Measurements from ENCODE around the gene BORCS5.
"Not testable (repeated sequence)": the region's sequence is repeated elsewhere in the genome, so short reads cannot be mapped to it uniquely, and the experiment has no call there.

The BORCS5 gene

GRCh38 chr12:12461923-12462315 is 105.0 kb downstream of the BORCS5 start:
- no peak for DNase-seq (ENCODE audit: low spot score)

GRCh38 chr12:12465522-12465921 is 108.6 kb downstream of the BORCS5 start:
- DNase-seq (ENCODE audit: low spot score): no peak

DNA sequence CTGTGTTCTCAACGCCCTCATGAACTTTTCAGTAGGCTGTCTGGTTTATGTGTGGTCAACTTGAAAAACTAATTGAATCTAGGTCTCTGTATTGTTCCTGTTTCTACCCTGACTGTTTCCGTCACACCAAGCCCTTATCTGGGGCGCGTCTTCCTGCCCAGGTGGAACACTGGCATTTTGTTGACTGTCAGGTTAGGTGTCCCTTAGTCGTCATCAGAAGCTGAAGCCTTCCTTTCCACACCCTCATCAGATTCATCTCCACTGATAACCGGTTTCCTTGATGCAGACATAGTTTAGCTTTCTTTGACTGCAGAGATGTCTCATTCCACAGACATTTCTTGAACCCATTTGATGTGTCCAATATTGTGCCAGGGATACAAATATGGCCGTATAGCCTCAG is 109.3 kb downstream of the BORCS5 start:
- no peak for DNase-seq (ENCODE audit: low spot score)

- no peak for DNase-seq (ENCODE audit: low spot score)
Measured at GRCh38 chr12:12467264-12467663, 110.4 kb downstream of the BORCS5 start.

DNA sequence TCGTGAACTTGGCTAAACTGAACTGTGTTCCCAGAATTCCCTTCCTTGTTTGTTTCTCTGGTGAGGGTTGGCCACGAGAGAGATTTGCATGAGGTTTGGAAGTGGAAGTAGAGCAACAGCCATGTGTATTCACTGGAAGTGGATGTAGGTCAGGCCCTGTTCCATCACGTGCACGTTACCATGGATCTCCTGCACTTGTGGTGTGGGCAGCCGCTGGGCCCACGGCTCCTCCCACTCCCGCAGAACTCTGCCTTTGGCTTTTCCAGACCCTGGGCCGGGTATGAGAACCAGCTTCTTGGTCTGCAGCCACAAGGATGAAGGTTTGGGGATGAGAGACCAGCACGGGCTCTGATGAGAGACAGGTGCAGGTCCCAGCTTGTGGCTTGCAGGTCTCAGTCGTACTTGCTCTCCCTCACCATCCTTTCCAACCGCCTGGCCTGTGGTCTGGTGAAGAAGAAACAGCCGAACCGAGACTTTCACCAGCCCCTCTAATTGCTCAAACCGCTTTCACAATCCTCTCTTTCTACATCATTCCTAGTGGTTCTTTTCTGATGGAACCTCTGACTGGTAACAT is 110.9 kb downstream of the BORCS5 start:
- no peak for DNase-seq (ENCODE audit: low spot score)

- DNase-seq (ENCODE audit: low spot score): no peak
Measured at GRCh38 chr12:12468575-12468974, 111.7 kb downstream of the BORCS5 start.

- DNase-seq (ENCODE audit: low spot score): no peak
Measured at GRCh38 chr12:12469386-12469785, 112.5 kb downstream of the BORCS5 start.

DNA sequence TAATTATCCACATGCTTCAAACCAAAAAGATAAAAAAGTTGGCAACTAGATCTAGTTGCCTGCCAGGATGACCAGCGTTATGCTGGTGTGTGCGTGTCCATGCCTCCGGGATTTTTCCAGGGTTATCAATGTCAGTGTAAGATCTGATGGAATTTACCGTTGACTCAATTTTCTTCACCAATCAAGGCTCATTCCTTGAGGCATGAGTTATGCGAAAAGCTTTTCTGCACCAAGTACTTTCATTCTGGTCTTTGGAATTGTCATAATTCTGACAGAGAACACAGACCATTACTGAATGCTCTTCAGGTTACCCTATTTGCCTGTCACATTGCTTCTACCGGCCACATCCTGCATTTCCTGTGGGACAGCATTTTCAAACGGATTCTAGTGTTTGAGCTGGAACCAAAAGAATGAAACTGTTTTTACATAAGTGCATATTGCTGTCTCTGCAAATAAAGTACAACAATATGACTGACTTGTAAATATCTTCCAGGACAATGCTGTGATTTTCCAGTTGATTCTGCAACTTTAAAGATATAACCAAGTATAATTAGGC is 114.0 kb downstream of the BORCS5 start:
- no peak for DNase-seq (ENCODE audit: low spot score)

DNA sequence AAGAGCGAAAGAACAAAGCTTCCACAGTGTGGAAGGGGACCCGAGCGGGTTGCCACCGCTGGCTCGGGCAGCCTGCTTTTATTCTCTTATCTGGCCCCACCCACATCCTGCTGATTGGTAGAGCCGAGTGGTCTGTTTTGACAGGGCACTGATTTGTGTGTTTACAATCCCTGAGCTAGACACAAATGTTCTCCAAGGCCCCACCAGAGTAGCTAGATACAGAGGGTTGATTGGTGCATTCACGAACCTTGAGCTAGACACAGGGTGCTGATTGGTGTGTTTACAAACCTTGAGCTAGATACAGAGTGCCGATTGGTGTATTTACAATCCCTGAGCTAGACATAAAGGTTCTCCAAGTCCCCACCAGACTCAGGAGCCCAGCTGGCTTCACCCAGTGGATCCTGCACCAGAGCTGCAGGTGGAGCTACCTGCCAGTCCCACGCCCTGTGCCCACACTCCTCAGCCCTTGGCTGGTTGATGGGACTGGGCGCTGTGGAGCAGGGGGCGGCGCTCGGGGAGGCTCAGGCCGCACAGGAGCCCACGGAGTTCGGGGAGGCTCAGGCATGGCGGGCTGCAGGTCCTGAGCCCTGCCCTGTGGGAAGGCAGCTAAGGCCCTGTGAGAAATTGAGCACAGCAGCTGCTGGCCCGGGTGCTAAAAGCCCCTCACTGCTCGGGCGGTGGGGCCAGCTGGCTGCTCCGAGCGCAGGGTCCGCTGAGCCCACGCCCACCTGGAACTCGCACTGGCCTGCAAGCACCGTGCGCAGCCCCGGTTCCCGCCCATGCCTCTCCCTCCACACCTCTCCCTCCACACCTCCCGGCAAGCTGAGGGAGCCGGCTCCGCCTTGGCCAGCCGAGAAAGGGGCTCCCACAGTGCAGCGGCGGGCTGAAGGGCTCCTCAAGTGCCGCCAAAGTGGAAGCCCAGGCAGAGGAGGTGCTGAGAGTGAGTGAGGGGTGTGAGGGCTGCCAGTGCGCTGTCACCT is 115.4 kb downstream of the BORCS5 start:
- DNase-seq (ENCODE audit: low spot score): not testable (repeated sequence)

DNA sequence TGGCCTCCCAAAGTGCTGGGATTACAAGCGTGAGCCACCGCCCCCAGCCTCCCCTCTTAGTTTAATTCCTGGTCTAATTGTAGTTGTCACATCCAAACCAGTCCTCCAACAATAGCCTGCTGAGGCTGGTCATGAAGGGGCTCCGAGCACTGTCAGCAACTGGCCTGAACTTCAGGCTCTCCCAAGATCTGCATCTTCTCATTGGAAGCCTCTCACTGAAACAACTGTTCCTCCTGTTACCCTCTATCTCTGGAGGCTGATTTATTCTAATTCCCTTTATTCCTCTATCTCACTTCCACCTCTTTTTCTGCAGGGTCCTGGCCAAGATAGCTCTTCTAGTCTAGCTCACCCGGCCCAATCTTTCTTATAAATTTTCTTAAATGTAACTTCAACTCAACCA is 116.3 kb downstream of the BORCS5 start:
- no peak for DNase-seq (ENCODE audit: low spot score)

GRCh38 chr12:12474471-12474928 is 117.6 kb downstream of the BORCS5 start:
- DNase-seq (ENCODE audit: low spot score): no peak

DNA sequence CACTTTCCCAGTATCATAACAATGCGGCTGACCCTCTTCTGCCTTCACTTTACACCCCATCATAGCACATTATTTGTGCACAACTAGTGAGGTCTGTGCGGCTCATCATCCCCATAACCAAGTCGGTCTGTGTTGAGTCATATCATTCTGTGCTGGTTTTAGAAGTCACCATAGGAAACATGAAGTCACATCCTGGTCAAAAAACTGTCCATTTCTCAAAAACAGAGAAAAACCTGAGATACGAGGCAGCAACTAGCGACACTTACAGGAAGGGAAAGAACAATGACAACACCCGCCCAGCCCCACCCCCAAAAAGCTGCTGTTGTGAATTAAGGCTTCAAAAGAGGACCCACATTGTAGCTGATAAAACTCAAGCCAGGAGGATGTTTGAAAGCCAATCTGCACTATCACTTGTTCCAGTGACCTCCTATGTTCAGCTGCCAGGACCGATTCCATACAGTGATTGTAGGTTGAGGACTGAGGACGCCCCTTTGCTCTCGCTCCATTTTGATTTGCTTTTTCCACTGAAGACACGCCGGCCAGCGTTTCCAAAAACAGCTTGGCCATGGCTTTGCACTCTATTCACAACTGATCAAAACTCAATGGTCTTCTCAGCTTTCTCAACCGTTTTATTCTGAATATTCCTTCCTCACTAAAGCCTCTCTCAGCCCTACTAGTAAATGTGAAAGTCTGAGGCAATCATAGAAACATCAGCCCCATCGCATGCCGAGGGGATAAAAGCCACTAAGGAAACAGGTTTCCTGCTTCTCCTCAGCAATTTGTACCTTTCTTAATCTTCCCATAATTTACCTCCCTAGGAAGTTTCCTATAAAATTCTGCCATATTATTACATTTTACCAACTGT is 118.3 kb downstream of the BORCS5 start:
- no peak for DNase-seq (ENCODE audit: low spot score)

GRCh38 chr12:12476857-12477531 is 120.1 kb downstream of the BORCS5 start:
- DNase-seq (ENCODE audit: low spot score): no peak

GRCh38 chr12:12477532-12477890 is 120.6 kb downstream of the BORCS5 start:
- no peak for DNase-seq (ENCODE audit: low spot score)

GRCh38 chr12:12480074-12480473 is 123.2 kb downstream of the BORCS5 start:
- DNase-seq (ENCODE audit: low spot score): no peak

DNA sequence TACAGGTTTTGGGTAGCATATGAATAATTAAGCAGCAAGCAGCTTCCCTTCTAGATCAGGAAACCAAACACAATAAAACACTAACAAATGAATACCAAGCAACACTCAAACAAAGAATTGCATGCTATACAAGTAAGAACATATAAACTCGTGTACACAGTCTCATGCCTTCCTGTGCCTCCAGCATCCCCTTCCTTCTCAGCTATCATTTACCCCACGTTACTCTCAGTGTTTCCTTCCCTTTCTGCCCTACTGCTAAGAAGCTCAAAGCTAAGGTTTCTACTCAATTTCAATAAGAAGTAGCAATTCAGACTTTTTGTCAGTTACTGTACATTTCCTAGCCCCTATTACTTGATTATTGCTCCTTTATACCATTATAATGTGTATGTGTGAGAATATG is 124.8 kb downstream of the BORCS5 start:
- DNase-seq (ENCODE audit: low spot score): no peak

DNA sequence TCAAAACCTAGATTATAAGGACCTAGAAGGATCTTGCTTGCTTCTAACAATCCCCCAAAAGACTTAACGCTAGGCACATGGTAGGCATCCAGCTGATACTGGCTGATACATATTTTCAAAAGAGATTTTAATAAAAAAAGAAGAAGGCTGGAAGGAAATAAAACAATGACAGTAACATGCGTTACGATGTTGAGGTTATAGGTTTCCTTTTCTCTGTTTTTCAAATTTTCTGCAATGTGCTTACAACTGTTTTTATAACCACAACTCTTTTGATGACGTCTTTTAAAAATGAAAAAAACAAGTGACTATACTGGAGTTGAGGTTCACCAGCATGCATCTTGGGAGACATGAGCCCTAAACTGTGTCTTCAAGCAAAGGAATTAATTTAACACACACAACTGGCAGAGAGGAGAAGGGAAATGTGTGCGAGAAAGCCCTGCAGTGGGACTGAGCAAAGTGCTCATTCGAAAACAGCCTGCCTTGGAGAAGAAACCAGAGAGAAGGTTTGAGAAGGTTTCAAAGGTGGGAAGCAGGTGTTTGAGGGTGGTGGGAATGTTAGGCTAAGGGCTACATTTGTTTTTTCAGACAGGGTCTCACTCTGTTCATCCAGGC is 125.4 kb downstream of the BORCS5 start:
- no peak for DNase-seq (ENCODE audit: low spot score)

- DNase-seq (ENCODE audit: low spot score): no peak
Measured at GRCh38 chr12:12482959-12483358, 126.1 kb downstream of the BORCS5 start.

DNA sequence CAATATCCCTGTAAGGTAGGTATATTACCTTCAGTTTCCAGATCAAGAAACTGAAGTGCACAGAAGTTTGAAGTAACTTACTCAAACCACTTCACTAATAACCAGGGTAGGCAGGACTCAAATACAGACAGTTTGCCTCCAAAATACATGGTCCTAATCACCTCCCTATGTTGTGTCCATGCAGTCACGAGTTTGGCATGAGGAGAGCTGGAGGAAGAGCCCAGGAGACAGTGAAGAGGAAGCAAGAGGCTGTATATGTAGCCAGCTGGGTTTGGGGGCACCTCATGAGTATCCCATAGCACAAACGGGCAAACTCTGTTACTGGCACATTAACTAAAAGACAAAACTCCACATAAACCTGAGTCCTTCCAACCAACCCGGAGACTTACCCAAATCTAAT is 126.6 kb downstream of the BORCS5 start:
- no peak for DNase-seq (ENCODE audit: low spot score)

DNA sequence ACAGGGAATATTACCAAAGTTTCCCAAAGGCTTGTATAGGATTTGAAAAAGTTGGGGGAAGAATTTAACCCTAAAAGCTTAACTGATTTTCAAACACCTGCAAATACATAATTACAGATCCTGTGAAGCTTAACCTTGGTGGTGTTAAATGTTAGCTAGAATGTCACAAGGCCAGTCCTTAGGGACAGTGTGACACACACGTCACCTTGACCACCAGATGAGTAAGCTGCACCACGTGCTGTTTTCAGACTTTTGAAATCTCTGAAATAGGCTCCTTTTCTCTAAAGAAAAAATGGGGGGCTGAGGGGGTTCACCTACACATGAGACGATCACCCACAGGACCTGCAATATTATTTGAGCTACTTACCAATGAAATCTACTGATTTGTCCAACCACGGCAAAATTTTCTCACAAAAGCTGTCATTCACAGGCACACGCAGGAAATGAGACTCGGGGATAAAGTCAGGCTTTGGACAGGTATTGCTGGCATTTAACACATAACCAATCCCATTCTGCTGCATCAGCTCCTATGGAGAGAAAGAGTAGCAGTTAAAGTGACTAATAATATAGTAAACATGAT is 129.9 kb downstream of the BORCS5 start:
- DNase-seq (ENCODE audit: low spot score): no peak

DNA sequence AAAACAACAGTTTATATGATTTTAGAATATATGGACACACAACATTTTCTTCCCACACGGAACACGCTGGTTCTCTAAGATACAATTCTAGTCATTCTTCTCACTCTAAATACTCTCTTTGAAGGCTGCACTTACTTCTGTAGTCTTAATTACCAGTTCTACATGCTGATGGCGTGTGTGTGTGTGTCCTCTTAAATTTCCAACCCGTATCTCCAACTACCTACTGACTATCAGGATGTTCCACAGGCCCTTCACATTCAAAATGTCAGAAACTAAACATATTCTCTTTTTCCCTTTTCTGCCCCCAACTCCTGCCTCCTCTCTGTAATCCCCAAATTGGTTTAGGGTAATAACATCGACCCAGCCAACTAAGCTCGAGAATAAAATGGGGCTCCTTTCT is 130.6 kb downstream of the BORCS5 start:
- DNase-seq (ENCODE audit: low spot score): no peak
